Left ventricle myocardium inferior (tissue), 1 donor: ENCODE results near the gene CERS6. TPM values are rescaled to one million over a fixed set of nuclear protein-coding genes. Genes with fewer than 3 reads are reported as not detected.

Source experiments
- DNase-seq: peaks from one replicate; pipeline ENCODE4 v3.0.0-alpha.2; 2020
- H3K27ac ChIP-seq: fragments of 200-600 bp; replicated peaks from 2 replicates; pipeline ENCODE4 v1.8.0; 2021
- H3K27me3 ChIP-seq: fragments of 200-600 bp; 2 replicates; pipeline ENCODE4 v1.8.0; 2021; ENCODE audit warnings: low read depth
- H3K36me3 ChIP-seq: fragments of 200-600 bp; 2 replicates; pipeline ENCODE4 v1.8.0; 2021
- H3K4me1 ChIP-seq: fragments of 200-600 bp; 2 replicates; pipeline ENCODE4 v1.8.0; 2021
- H3K4me3 ChIP-seq: fragments of 200-600 bp; 2 replicates; pipeline ENCODE4 v1.8.0; 2021; ENCODE audit warnings: mild to moderate bottlenecking, moderate library complexity
- H3K9me3 ChIP-seq: fragments of 200-600 bp; replicated peaks from 2 replicates; pipeline ENCODE4 v1.8.0; 2021
- CTCF ChIP-seq: fragments of 200-600 bp; IDR thresholded peaks from 2 replicates; pipeline ENCODE4 v1.8.0; 2021; ENCODE audit warnings: antibody characterized with exemption, mild to moderate bottlenecking, borderline replicate concordance
- intact Hi-C: fragments of 100-400 bp; cut with micrococcal nuclease; formaldehyde crosslinking; loops from one replicate; pipeline ENCODE4 v1.11.0; 2022
- total RNA-seq: library from RNA; stranded (reverse); fragmentation: NEBNext Ultra II Directional; extraction: Animal tissue kit (Norgen Biotek cat#: 25700); gene quantifications from one replicate; pipeline ENCODE4 v1.2.1, GENCODE V29; 2021
- donor health status: DM: no; HTN: yes; CAD: no; lungs with severe emphysema.

CERS6 gene
- total RNA-seq, 1 donor from 2014 or later = 68.9 TPM

- Histone ChIP-seq H3K4me3 (no peak overlapping the region), H3K9me3 (peaks cover 5% of the 10 kb centered on the region), H3K27ac (peak overlapping the region; percentile 90), H3K4me1 (peaks cover 68% of the 10 kb centered on the region), H3K27me3 (no peaks in the 10 kb centered on the region), H3K36me3 (no peaks in the 10 kb centered on the region)
- TF ChIP-seq CTCF = no peak
- intact Hi-C loops = no loop called here
- DNase-seq = no peak
Observed at GRCh38 chr2:168643979-168644378, 187.9 kb downstream of the CERS6 start.

GRCh38 chr2:168645696-168646338 is 189.7 kb downstream of the CERS6 start:
- no peak overlapping the region for H3K27ac ChIP-seq
- peaks cover 5% of the 10 kb centered on the region for H3K9me3 ChIP-seq
- no peak overlapping the region for H3K4me3 ChIP-seq
- DNase-seq = no peak
- H3K4me1 ChIP-seq = peaks cover 71% of the 10 kb centered on the region
- no peaks in the 10 kb centered on the region for H3K27me3 ChIP-seq
- H3K36me3 ChIP-seq = no peaks in the 10 kb centered on the region
- intact Hi-C loops = no loop called here
- no peak for TF ChIP-seq CTCF

- Histone ChIP-seq H3K27me3 (no peaks in the 10 kb centered on the region), H3K4me3 (no peak overlapping the region), H3K36me3 (no peaks in the 10 kb centered on the region), H3K9me3 (peaks cover 5% of the 10 kb centered on the region), H3K4me1 (peaks cover 44% of the 10 kb centered on the region), H3K27ac (peak overlapping the region; percentile 27)
- TF ChIP-seq CTCF = no peak
- DNase-seq = peak; percentile 18
- intact Hi-C loops = no loop called here
Observed at GRCh38 chr2:168649105-168649504, 193.0 kb downstream of the CERS6 start.

- TF ChIP-seq CTCF = no peak
Observed at GRCh38 chr2:168649562-168649961, 193.5 kb downstream of the CERS6 start.

GRCh38 chr2:168650139-168650538 is 194.1 kb downstream of the CERS6 start:
- Histone ChIP-seq H3K4me3 (no peak overlapping the region), H3K27ac (peak overlapping the region; percentile 27), H3K9me3 (peaks cover 5% of the 10 kb centered on the region), H3K36me3 (no peaks in the 10 kb centered on the region), H3K4me1 (peaks cover 37% of the 10 kb centered on the region), H3K27me3 (no peaks in the 10 kb centered on the region)
- intact Hi-C loops = no loop called here
- TF ChIP-seq CTCF = no peak
- DNase-seq = no peak

More at GRCh38 chr2:168649562-168649961, 193.5 kb downstream of the CERS6 start:
- H3K4me1 ChIP-seq = peaks cover 40% of the 10 kb centered on the region
- no peak for DNase-seq
- no peaks in the 10 kb centered on the region for H3K27me3 ChIP-seq
- intact Hi-C loops = no loop called here
- H3K9me3 ChIP-seq = peaks cover 5% of the 10 kb centered on the region
- peak overlapping the region; percentile 27 for H3K27ac ChIP-seq
- H3K36me3 ChIP-seq = no peaks in the 10 kb centered on the region
- H3K4me3 ChIP-seq = no peak overlapping the region
